NCI-H146 (cell line): Measurements from ENCODE around the gene PIBF1.
"Not testable (repeated sequence)": the region's sequence is repeated elsewhere in the genome, so short reads cannot be mapped to it uniquely, and the experiment has no call there.

Experiments
- DNase-seq: peaks from one replicate; lab custom pipeline; 2025; lab: John Stamatoyannopoulos, UW

PIBF1 gene

GRCh38 chr13:72823081-72823480 lies 41.1 kb downstream of the PIBF1 start:
- no peak for DNase-seq

GRCh38 chr13:72823724-72824123 lies 41.8 kb downstream of the PIBF1 start:
- no peak for DNase-seq

- no peak for DNase-seq
Observed at GRCh38 chr13:72834601-72835000, 52.7 kb downstream of the PIBF1 start.

- peak; percentile 53 for DNase-seq
Observed at GRCh38 chr13:72839831-72840426, 58.0 kb downstream of the PIBF1 start.

GRCh38 chr13:72842991-72843390 lies 61.1 kb downstream of the PIBF1 start:
- DNase-seq, result no peak

GRCh38 chr13:72845148-72845547 lies 63.2 kb downstream of the PIBF1 start:
- DNase-seq, result not testable (repeated sequence)

GRCh38 chr13:72849571-72849970 lies 67.6 kb downstream of the PIBF1 start:
- no peak for DNase-seq

GRCh38 chr13:72850959-72851677 lies 69.2 kb downstream of the PIBF1 start:
- DNase-seq, result no peak

GRCh38 chr13:72851678-72852014 lies 69.7 kb downstream of the PIBF1 start:
- DNase-seq, result no peak

GRCh38 chr13:72852207-72852606 lies 70.3 kb downstream of the PIBF1 start:
- no peak for DNase-seq

GRCh38 chr13:72853000-72853399 lies 71.1 kb downstream of the PIBF1 start:
- DNase-seq, result no peak

- no peak for DNase-seq
Observed at GRCh38 chr13:72864142-72865011, 82.4 kb downstream of the PIBF1 start.

GRCh38 chr13:72868229-72868628 lies 86.3 kb downstream of the PIBF1 start:
- no peak for DNase-seq

- DNase-seq, result no peak
Observed at GRCh38 chr13:72875233-72875632, 93.3 kb downstream of the PIBF1 start.

- DNase-seq, result no peak
Observed at GRCh38 chr13:72884101-72884500, 102.2 kb downstream of the PIBF1 start.

GRCh38 chr13:72886272-72887067 lies 104.5 kb downstream of the PIBF1 start:
- DNase-seq, result no peak

- no peak for DNase-seq
Observed at GRCh38 chr13:72889495-72889894, 107.6 kb downstream of the PIBF1 start.

GRCh38 chr13:72890546-72890945 lies 108.6 kb downstream of the PIBF1 start:
- DNase-seq, result no peak

GRCh38 chr13:72891423-72891822 lies 109.5 kb downstream of the PIBF1 start:
- DNase-seq, result no peak

- DNase-seq, result no peak
Observed at GRCh38 chr13:72896869-72897268, 114.9 kb downstream of the PIBF1 start.

- not testable (repeated sequence) for DNase-seq
Observed at GRCh38 chr13:72901546-72901945, 119.6 kb downstream of the PIBF1 start.

- DNase-seq, result no peak
Observed at GRCh38 chr13:72908416-72908815, 126.5 kb downstream of the PIBF1 start.
